ENCODE results near the gene AGAP2. TPM values are rescaled to one million over a fixed set of nuclear protein-coding genes. Genes with fewer than 3 reads are reported as not detected.

The AGAP2 gene
- total and polyA plus RNA-seq, 9 of the 15 experiments (the other 6 are each of a cell fraction or from before 2014, with no cell fraction given) = 0.04 to 0.77 (median 0.28) TPM; not detected in 1

- peak; percentile 87; the same call in 1 of the 2 replicates for TF ChIP-seq KLF13 (tag; IDR thresholded peaks at IDR 0.05; ENCODE audit: borderline replicate concordance, low read depth)
- no peak for TF ChIP-seq HNRNPUL1 (IDR thresholded peaks at IDR 0.05; ENCODE audit: low read length)
- no peak for TF ChIP-seq ATF1 (CRISPR knock-in tag; IDR thresholded peaks at IDR 0.05)
- TF ChIP-seq ATF1 (tag; IDR thresholded peaks at IDR 0.05) = peak; percentile 93
- no peak for TF ChIP-seq ZFP1 (CRISPR knock-in tag; IDR thresholded peaks at IDR 0.05)
- 0 out of 4 replicates have a peak, but pooled peaks of 1 of the 2 experiments have one; percentile 1 for TF ChIP-seq RAD21 (CRISPR knock-in tag; conservative IDR thresholded peaks at IDR 0.05 in 1 of 2, IDR thresholded peaks at IDR 0.05 in 1 of 2)
- TF ChIP-seq FOXJ2 (tag; IDR thresholded peaks at IDR 0.05) = peak; percentile 88
- TF ChIP-seq NBN (IDR thresholded peaks at IDR 0.05; ENCODE audit: low read depth) = peak; percentile 38
- TF ChIP-seq ZNF445 (CRISPR knock-in tag; IDR thresholded peaks at IDR 0.05; ENCODE audit: low read depth) = 0 out of 2 replicates have a peak, but pooled peaks have one; percentile 58
- TF ChIP-seq FOXP1 (CRISPR knock-in tag; IDR thresholded peaks at IDR 0.05) = 0 out of 2 replicates have a peak, but pooled peaks have one; percentile 82
- no peak for TF ChIP-seq ZNF23 (CRISPR knock-in tag; IDR thresholded peaks at IDR 0.05)
- TF ChIP-seq RFX5 (IDR thresholded peaks at IDR 0.05; ENCODE audit: low read depth, low read length) = peak; percentile 63
- TF ChIP-seq, protein P1, sequence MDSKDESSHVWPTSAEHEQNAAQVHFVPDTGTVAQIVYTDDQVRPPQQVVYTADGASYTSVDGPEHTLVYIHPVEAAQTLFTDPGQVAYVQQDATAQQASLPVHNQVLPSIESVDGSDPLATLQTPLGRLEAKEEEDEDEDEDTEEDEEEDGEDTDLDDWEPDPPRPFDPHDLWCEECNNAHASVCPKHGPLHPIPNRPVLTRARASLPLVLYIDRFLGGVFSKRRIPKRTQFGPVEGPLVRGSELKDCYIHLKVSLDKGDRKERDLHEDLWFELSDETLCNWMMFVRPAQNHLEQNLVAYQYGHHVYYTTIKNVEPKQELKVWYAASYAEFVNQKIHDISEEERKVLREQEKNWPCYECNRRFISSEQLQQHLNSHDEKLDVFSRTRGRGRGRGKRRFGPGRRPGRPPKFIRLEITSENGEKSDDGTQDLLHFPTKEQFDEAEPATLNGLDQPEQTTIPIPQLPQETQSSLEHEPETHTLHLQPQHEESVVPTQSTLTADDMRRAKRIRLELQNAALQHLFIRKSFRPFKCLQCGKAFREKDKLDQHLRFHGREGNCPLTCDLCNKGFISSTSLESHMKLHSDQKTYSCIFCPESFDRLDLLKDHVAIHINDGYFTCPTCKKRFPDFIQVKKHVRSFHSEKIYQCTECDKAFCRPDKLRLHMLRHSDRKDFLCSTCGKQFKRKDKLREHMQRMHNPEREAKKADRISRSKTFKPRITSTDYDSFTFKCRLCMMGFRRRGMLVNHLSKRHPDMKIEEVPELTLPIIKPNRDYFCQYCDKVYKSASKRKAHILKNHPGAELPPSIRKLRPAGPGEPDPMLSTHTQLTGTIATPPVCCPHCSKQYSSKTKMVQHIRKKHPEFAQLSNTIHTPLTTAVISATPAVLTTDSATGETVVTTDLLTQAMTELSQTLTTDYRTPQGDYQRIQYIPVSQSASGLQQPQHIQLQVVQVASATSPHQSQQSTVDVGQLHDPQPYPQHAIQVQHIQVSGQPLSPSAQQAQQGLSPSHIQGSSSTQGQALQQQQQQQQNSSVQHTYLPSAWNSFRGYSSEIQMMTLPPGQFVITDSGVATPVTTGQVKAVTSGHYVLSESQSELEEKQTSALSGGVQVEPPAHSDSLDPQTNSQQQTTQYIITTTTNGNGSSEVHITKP (IDR thresholded peaks at IDR 0.05; ENCODE audit: partially characterized antibody) = peak; percentile 65
- TF ChIP-seq, protein P2, sequence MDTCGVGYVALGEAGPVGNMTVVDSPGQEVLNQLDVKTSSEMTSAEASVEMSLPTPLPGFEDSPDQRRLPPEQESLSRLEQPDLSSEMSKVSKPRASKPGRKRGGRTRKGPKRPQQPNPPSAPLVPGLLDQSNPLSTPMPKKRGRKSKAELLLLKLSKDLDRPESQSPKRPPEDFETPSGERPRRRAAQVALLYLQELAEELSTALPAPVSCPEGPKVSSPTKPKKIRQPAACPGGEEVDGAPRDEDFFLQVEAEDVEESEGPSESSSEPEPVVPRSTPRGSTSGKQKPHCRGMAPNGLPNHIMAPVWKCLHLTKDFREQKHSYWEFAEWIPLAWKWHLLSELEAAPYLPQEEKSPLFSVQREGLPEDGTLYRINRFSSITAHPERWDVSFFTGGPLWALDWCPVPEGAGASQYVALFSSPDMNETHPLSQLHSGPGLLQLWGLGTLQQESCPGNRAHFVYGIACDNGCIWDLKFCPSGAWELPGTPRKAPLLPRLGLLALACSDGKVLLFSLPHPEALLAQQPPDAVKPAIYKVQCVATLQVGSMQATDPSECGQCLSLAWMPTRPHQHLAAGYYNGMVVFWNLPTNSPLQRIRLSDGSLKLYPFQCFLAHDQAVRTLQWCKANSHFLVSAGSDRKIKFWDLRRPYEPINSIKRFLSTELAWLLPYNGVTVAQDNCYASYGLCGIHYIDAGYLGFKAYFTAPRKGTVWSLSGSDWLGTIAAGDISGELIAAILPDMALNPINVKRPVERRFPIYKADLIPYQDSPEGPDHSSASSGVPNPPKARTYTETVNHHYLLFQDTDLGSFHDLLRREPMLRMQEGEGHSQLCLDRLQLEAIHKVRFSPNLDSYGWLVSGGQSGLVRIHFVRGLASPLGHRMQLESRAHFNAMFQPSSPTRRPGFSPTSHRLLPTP (IDR thresholded peaks at IDR 0.05; ENCODE audit: borderline replicate concordance, extremely low read depth, insufficient read length) = no peak
- peak; percentile 38 for TF ChIP-seq NUFIP1 (IDR thresholded peaks at IDR 0.05; ENCODE audit: partially characterized antibody)
- peak; percentile 98 for TF ChIP-seq SP1 (CRISPR knock-in tag; IDR thresholded peaks at IDR 0.05)
- TF ChIP-seq, protein P3, sequence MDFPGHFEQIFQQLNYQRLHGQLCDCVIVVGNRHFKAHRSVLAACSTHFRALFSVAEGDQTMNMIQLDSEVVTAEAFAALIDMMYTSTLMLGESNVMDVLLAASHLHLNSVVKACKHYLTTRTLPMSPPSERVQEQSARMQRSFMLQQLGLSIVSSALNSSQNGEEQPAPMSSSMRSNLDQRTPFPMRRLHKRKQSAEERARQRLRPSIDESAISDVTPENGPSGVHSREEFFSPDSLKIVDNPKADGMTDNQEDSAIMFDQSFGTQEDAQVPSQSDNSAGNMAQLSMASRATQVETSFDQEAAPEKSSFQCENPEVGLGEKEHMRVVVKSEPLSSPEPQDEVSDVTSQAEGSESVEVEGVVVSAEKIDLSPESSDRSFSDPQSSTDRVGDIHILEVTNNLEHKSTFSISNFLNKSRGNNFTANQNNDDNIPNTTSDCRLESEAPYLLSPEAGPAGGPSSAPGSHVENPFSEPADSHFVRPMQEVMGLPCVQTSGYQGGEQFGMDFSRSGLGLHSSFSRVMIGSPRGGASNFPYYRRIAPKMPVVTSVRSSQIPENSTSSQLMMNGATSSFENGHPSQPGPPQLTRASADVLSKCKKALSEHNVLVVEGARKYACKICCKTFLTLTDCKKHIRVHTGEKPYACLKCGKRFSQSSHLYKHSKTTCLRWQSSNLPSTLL (IDR thresholded peaks at IDR 0.05) = 0 out of 2 replicates have a peak, but pooled peaks have one; percentile 61
- TF ChIP-seq SUPT5H (IDR thresholded peaks at IDR 0.05) = peak; percentile 85
- peak; percentile 68; the same call in 1 of the 2 replicates for TF ChIP-seq SMAD4 (CRISPR knock-in tag; conservative IDR thresholded peaks at IDR 0.05)
Observed at GRCh38 chr12:57751788-57752667, 13.5 kb upstream of the AGAP2 start, which contains the start of gene CDK4 (continued).
